HG02852 (cell line): ENCODE results near the gene CERS6.

Experiments
- ATAC-seq: cut with Tn5 transposase; IDR thresholded peaks from one replicate; pipeline ENCODE4 v1.9.1; 2021; ENCODE audit warnings: mild to moderate bottlenecking, moderate library complexity; ENCODE audit not compliant: unreplicated experiment

CERS6 gene

GRCh38 chr2:168692132-168692744 lies 236.2 kb downstream of the CERS6 start:
- peak; percentile 85 for ATAC-seq

GRCh38 chr2:168694173-168694572 lies 238.1 kb downstream of the CERS6 start:
- ATAC-seq, result no peak

GRCh38 chr2:168694866-168695265 lies 238.8 kb downstream of the CERS6 start:
- ATAC-seq, result no peak

- no peak for ATAC-seq
These were observed 241.6 kb downstream of the CERS6 start for GRCh38 chr2:168697668-168698121.

GRCh38 chr2:168698969-168699368 lies 242.9 kb downstream of the CERS6 start:
- no peak for ATAC-seq

- no peak for ATAC-seq
These were observed 243.9 kb downstream of the CERS6 start for GRCh38 chr2:168699844-168700417.

- no peak for ATAC-seq
These were observed 244.7 kb downstream of the CERS6 start for GRCh38 chr2:168700615-168701245.

GRCh38 chr2:168702579-168702978 lies 246.5 kb downstream of the CERS6 start:
- ATAC-seq, result no peak

- ATAC-seq, result no peak
These were observed 247.9 kb downstream of the CERS6 start for GRCh38 chr2:168703926-168704325.

GRCh38 chr2:168705534-168706470 lies 249.7 kb downstream of the CERS6 start:
- no peak for ATAC-seq

GRCh38 chr2:168706806-168707205 lies 250.7 kb downstream of the CERS6 start:
- no peak for ATAC-seq

- no peak for ATAC-seq
These were observed 252.0 kb downstream of the CERS6 start for GRCh38 chr2:168708080-168708479.

- no peak for ATAC-seq
These were observed 254.8 kb downstream of the CERS6 start for GRCh38 chr2:168710754-168711467.

GRCh38 chr2:168712053-168712452 lies 256.0 kb downstream of the CERS6 start:
- peak; percentile 98 for ATAC-seq

GRCh38 chr2:168713325-168713724 lies 257.3 kb downstream of the CERS6 start:
- ATAC-seq, result no peak

GRCh38 chr2:168715849-168716248 lies 259.8 kb downstream of the CERS6 start:
- no peak for ATAC-seq

- ATAC-seq, result no peak
These were observed 260.8 kb downstream of the CERS6 start for GRCh38 chr2:168716839-168717238.

- ATAC-seq, result no peak
These were observed 261.9 kb downstream of the CERS6 start for GRCh38 chr2:168717790-168718502.

- no peak for ATAC-seq
These were observed 262.6 kb downstream of the CERS6 start for GRCh38 chr2:168718622-168719021.

GRCh38 chr2:168719446-168719845 lies 263.4 kb downstream of the CERS6 start:
- ATAC-seq, result no peak
